Ascending aorta (tissue), 2 donors: ENCODE measurements around the gene MCEMP1. TPM values are rescaled to one million over a fixed set of nuclear protein-coding genes. Genes with fewer than 3 reads are reported as not detected.

ENCODE experiments used
- DNase-seq, 2 donors: peaks; one replicate each; pipeline ENCODE4 v3.0.0-alpha.2; 2019; ENCODE audit warnings: low spot score in 2 of 2
- H3K27ac ChIP-seq, 2 donors: fragments of 200-600 bp; sonication (generic); one replicate each; pipeline ENCODE4 v1.5.1; 2016 to 2017; ENCODE audit warnings: mild to moderate bottlenecking in 1 of 2
- H3K27me3 ChIP-seq: fragments of 200-600 bp; sonication (generic); one replicate; pipeline ENCODE4 v1.5.1; 2017
- H3K36me3 ChIP-seq, 2 donors: fragments of 200-600 bp; sonication (generic); one replicate each; pipeline ENCODE4 v1.5.1; 2016
- H3K4me1 ChIP-seq, 2 donors: fragments of 200-600 bp; sonication (generic); one replicate each; pipeline ENCODE4 v1.5.1; 2016 to 2017; ENCODE audit warnings: mild to moderate bottlenecking in 1 of 2
- H3K4me3 ChIP-seq, 2 donors: fragments of 200-600 bp; sonication (generic); one replicate each; pipeline ENCODE4 v1.5.1; 2016 to 2017; ENCODE audit warnings: mild to moderate bottlenecking in 1 of 2
- H3K9me3 ChIP-seq, 2 donors: fragments of 200-600 bp; sonication (generic); one replicate each; pipeline ENCODE4 v1.5.1; 2016
- CTCF ChIP-seq, 3 experiments: fragments of 200-600 bp in 2 of 3; fragments of 450-650 bp in 1 of 3; sonication (generic) in 2 of 3; IDR thresholded peaks; one replicate each; pipeline ENCODE4 v1.5.1; 2016 to 2019; ENCODE audit warnings: antibody characterized with exemption in 3 of 3, mild to moderate bottlenecking in 1 of 3, moderate library complexity in 1 of 3
- intact Hi-C: fragments of 100-400 bp; cut with DNase I; formaldehyde crosslinking; loops from one replicate; pipeline ENCODE4 v1.15.1; 2023
- total RNA-seq: library from RNA; depleted of rRNA; stranded (reverse); fragments of >200 nt; gene quantifications from one replicate; pipeline ENCODE4 v1.1.0, GENCODE V29; 2016

The MCEMP1 gene
- total RNA-seq, 1 donor from 2014 or later: not detected

GRCh38 chr19:7710616-7711015, 33.7 kb downstream of the MCEMP1 start:
- no peak overlapping the region for H3K4me3 ChIP-seq
- H3K27me3 ChIP-seq: no peaks in the 10 kb centered on the region
- DNase-seq: no peak
- no peak for TF ChIP-seq CTCF (IDR thresholded peaks at IDR 0.05)
- no peaks in the 10 kb centered on the region for H3K4me1 ChIP-seq
- intact Hi-C loops: no loop called here
- H3K36me3 ChIP-seq: no peaks in the 10 kb centered on the region
- no peak overlapping the region for H3K27ac ChIP-seq
- H3K9me3 ChIP-seq: no peaks in the 10 kb centered on the region

- Histone ChIP-seq H3K36me3 (no peaks in the 10 kb centered on the region), H3K27ac (no peak overlapping the region), H3K4me3 (no peak overlapping the region), H3K27me3 (no peaks in the 10 kb centered on the region), H3K4me1 (no peaks in the 10 kb centered on the region), H3K9me3 (no peaks in the 10 kb centered on the region)
- no peak for DNase-seq
- TF ChIP-seq CTCF (IDR thresholded peaks at IDR 0.05): no peak
- intact Hi-C loops: no loop called here
These were observed 38.8 kb downstream of the MCEMP1 start for GRCh38 chr19:7715671-7716070.

- H3K9me3 ChIP-seq: no peaks in the 10 kb centered on the region
- no peak overlapping the region for H3K4me3 ChIP-seq
- no peak for DNase-seq
- no peaks in the 10 kb centered on the region for H3K36me3 ChIP-seq
- intact Hi-C loops: no loop called here
- no peak for TF ChIP-seq CTCF (IDR thresholded peaks at IDR 0.05)
- H3K27ac ChIP-seq: no peak overlapping the region
- no peaks in the 10 kb centered on the region for H3K27me3 ChIP-seq
- no peaks in the 10 kb centered on the region for H3K4me1 ChIP-seq
These were observed 39.9 kb downstream of the MCEMP1 start for GRCh38 chr19:7716762-7717161.

- H3K9me3 ChIP-seq: no peaks in the 10 kb centered on the region
- no peaks in the 10 kb centered on the region for H3K36me3 ChIP-seq
- H3K27ac ChIP-seq: no peak overlapping the region
- no peaks in the 10 kb centered on the region for H3K4me1 ChIP-seq
- H3K27me3 ChIP-seq: no peaks in the 10 kb centered on the region
- DNase-seq: no peak
- H3K4me3 ChIP-seq: no peak overlapping the region
- TF ChIP-seq CTCF (IDR thresholded peaks at IDR 0.05): no peak
- intact Hi-C loops: no loop called here
These were observed 41.8 kb downstream of the MCEMP1 start for GRCh38 chr19:7718668-7719067.

GRCh38 chr19:7720351-7720750, 43.5 kb downstream of the MCEMP1 start:
- Histone ChIP-seq H3K4me3 (no peak overlapping the region), H3K36me3 (no peaks in the 10 kb centered on the region), H3K4me1 (no peaks in the 10 kb centered on the region), H3K9me3 (no peaks in the 10 kb centered on the region), H3K27ac (no peak overlapping the region), H3K27me3 (no peaks in the 10 kb centered on the region)
- no peak for TF ChIP-seq CTCF (IDR thresholded peaks at IDR 0.05)
- DNase-seq: no peak
- intact Hi-C loops: no loop called here

- Histone ChIP-seq H3K9me3 (no peaks in the 10 kb centered on the region), H3K27me3 (no peaks in the 10 kb centered on the region), H3K27ac (no peak overlapping the region), H3K36me3 (no peaks in the 10 kb centered on the region), H3K4me3 (no peak overlapping the region), H3K4me1 (no peaks in the 10 kb centered on the region)
- no peak for DNase-seq
- no peak for TF ChIP-seq CTCF (IDR thresholded peaks at IDR 0.05)
- intact Hi-C loops: no loop called here
These were observed 45.4 kb downstream of the MCEMP1 start for GRCh38 chr19:7722231-7722651.
